ENCODE results near the gene LRRC4C. TPM values are rescaled to one million over a fixed set of nuclear protein-coding genes. Genes with fewer than 3 reads are reported as not detected.

LRRC4C gene
- total RNA-seq, 2 donors from 2014 or later: 0.42 TPM; not detected in 1

DNA sequence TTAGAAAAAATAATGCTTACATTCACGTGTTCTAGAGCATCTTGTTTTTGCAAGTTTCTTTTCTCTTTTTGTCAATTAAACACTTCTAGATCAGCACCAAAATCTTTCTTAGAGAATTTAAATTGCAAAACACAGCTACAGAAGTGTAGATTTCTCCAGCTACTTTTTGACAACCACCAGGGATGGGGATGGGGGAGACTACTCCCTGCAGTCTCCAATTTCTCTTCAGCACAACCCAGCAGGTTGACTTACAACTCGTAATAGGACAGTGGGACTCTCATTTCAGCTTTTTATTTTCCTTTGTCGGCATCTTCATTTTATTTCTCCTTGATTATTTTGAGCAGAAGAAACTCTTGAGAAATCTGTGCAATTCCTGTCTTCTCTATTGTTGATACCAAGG lies 441.2 kb downstream of the LRRC4C start:
- no peaks in the 10 kb centered on the region for H3K9me3 ChIP-seq
- intact Hi-C loops (cut with DNase I): no loop called here
- H3K9ac ChIP-seq (ENCODE audit: low read depth in 2 of 2, low read length in 2 of 2): no peak overlapping the region
- H3K27me3 ChIP-seq: no peaks in the 10 kb centered on the region
- H3K27ac ChIP-seq: no peak overlapping the region
- no peaks in the 10 kb centered on the region for H3K36me3 ChIP-seq
- TF ChIP-seq, protein P1, sequence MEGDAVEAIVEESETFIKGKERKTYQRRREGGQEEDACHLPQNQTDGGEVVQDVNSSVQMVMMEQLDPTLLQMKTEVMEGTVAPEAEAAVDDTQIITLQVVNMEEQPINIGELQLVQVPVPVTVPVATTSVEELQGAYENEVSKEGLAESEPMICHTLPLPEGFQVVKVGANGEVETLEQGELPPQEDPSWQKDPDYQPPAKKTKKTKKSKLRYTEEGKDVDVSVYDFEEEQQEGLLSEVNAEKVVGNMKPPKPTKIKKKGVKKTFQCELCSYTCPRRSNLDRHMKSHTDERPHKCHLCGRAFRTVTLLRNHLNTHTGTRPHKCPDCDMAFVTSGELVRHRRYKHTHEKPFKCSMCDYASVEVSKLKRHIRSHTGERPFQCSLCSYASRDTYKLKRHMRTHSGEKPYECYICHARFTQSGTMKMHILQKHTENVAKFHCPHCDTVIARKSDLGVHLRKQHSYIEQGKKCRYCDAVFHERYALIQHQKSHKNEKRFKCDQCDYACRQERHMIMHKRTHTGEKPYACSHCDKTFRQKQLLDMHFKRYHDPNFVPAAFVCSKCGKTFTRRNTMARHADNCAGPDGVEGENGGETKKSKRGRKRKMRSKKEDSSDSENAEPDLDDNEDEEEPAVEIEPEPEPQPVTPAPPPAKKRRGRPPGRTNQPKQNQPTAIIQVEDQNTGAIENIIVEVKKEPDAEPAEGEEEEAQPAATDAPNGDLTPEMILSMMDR (IDR thresholded peaks at IDR 0.05): no peak
- H3K4me3 ChIP-seq: no peak overlapping the region
- DNase-seq: no peak
- no peaks in the 10 kb centered on the region for H3K4me1 ChIP-seq

DNA sequence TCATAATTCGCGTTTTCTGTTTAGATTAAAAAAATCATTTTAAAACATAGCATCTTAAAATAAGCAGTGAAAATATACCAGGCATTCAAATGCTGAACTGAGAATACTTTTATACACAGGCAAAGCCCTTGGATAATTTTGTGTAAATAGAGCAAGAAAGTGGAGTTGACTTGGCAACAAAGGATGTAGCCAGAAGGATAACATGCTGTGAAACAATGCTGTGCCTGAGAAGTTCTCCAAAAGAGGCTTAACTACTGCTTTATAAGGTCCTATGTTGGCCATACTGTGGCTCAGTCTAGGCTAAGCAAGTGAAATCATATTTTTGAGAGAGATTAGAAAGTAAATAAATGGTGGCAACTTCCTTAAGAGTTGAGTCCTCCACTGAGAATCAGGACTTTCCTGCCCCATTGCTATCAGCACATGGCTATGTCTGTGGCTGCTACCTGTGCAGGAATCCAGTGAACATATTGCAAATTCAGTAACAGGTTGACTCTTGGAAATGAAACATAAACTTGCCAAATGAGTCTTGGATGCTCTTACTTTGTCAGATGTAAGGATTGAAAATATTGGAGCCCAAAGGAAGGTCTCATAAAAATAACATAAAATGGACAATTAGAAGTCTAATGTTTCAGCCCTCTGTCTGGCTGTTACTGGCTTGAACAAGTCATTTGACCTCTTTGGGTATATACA lies 448.9 kb downstream of the LRRC4C start:
- H3K36me3 ChIP-seq: no peaks in the 10 kb centered on the region
- H3K9me3 ChIP-seq: no peaks in the 10 kb centered on the region
- H3K27me3 ChIP-seq: no peaks in the 10 kb centered on the region
- DNase-seq: no peak
- TF ChIP-seq, protein P1 (IDR thresholded peaks at IDR 0.05): no peak
- H3K4me3 ChIP-seq: no peak overlapping the region
- intact Hi-C loops (cut with DNase I): no loop called here
- H3K27ac ChIP-seq: no peak overlapping the region
- no peak overlapping the region for H3K9ac ChIP-seq (ENCODE audit: low read depth in 2 of 2, low read length in 2 of 2)
- no peaks in the 10 kb centered on the region for H3K4me1 ChIP-seq

DNA sequence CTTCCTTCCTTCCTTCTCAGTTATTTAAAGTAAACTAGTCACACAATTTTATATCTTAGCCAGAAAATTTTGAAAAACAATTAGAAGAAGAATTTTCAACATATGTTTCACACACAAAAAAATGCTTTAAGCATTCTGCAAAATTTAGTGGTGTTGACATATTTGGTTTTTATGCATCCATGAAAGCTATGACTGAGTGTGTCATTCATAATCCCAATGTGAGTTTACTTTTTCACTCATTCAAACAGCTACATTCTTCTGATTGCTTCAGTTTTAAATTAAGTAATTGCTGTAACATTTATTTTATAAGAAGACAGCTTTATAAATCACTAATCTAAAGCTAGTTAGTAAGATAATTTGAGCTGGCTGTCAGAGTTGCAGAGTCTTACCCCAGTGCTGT lies 453.5 kb downstream of the LRRC4C start:
- TF ChIP-seq, protein P1 (IDR thresholded peaks at IDR 0.05): no peak
- DNase-seq: no peak
- no peaks in the 10 kb centered on the region for H3K4me1 ChIP-seq
- H3K27ac ChIP-seq: no peak overlapping the region
- no peak overlapping the region for H3K9ac ChIP-seq (ENCODE audit: low read depth in 2 of 2, low read length in 2 of 2)
- no peaks in the 10 kb centered on the region for H3K27me3 ChIP-seq
- intact Hi-C loops (cut with DNase I): no loop called here
- H3K36me3 ChIP-seq: no peaks in the 10 kb centered on the region
- H3K4me3 ChIP-seq: no peak overlapping the region
- no peaks in the 10 kb centered on the region for H3K9me3 ChIP-seq

DNA sequence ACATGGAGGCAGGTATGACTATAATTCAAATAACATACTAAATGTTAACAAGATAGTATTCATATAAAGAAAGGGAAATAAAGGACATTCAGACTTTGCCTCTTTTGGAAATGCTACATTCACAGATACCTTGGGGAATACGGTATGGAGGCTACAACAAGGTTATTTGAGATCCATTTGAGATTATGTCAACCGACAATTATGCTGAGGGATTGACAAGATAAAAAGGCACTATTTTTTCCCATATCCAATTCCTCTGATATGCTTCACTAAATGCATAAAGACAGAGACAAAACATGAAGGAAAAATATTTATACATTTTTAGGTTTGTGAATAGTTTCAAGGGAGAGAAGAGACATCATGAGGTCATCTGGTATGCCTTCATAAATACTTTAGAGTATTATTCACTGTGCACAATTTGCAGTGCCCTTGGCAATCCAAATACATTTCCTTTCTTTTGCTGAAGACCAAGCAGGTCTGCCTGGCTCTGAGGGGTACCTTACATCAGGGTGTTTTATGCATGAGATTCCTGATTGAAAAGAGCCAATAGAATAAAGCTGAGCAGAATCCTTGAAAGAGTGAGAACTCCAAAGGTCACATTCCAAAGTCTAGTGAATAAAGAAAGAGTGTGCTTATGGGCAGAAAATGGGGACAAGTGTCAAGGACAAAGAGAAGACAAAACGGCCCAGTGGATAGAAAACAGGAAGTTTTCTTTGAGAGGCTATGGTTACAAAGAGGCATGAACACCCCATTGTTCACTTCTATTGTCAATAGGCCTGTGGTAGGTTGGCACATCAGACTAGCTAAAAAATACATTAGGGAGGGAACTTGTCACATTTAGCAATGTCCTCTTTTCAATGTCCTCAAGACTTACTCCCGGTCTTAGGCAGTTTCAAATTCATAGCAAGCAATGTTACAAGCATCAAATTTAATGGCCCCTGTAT lies 455.8 kb downstream of the LRRC4C start:
- DNase-seq: no peak
- H3K27me3 ChIP-seq: no peaks in the 10 kb centered on the region
- intact Hi-C loops (cut with DNase I): no loop called here
- no peaks in the 10 kb centered on the region for H3K36me3 ChIP-seq
- TF ChIP-seq, protein P1 (IDR thresholded peaks at IDR 0.05): no peak
- H3K9me3 ChIP-seq: no peaks in the 10 kb centered on the region
- no peaks in the 10 kb centered on the region for H3K4me1 ChIP-seq
- H3K27ac ChIP-seq: no peak overlapping the region
- H3K9ac ChIP-seq (ENCODE audit: low read depth in 2 of 2, low read length in 2 of 2): no peak overlapping the region
- no peak overlapping the region for H3K4me3 ChIP-seq

DNA sequence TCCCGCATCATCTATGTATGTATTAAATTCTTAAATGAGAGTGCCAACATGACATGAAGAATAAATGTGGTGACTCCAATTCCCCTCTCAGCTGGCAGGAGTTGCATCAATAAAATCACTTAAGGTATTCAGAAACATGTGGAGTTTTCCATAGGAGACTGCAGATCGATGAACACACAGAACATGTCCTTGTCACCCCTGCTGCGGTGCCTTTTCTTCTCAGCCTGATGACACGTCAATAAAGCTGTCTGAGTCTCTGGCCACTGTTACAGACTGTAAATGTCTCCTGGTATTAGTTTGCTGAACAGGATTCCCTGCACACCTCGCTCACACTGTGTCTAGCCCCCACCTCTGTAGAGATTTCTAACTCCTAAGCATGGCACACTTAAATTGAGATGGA lies 460.5 kb downstream of the LRRC4C start:
- intact Hi-C loops (cut with DNase I): no loop called here

More for the DNA sequence above, 460.5 kb downstream of the LRRC4C start:
- TF ChIP-seq, protein P1 (IDR thresholded peaks at IDR 0.05): no peak
- no peak overlapping the region for H3K4me3 ChIP-seq
- H3K9ac ChIP-seq (ENCODE audit: low read depth in 2 of 2, low read length in 2 of 2): no peak overlapping the region
- no peaks in the 10 kb centered on the region for H3K27me3 ChIP-seq
- H3K4me1 ChIP-seq: no peaks in the 10 kb centered on the region
- no peak for DNase-seq
- H3K27ac ChIP-seq: no peak overlapping the region
- H3K36me3 ChIP-seq: no peaks in the 10 kb centered on the region
- H3K9me3 ChIP-seq: no peaks in the 10 kb centered on the region
